ENCODE data around the gene CA9.

Gene CA9

DNA sequence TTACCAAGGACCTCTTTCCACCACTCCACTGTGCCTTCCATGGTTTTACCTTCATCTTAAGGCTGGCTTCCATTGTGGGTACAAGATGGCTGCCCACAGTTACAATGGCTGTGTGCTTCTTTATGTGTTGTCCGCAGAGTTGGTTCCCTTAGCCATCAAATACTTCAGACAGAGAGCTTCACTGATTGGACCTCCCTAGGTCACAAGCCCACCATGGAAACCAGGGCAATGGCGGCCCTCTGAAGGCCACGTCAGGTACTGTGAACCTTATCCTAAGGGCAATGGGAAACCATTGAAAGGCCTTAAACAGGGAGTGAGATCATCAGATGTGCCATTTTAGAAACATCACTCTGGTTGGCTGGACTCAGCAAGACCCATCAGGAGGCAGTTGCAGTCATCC lies 5.8 kb upstream of the CA9 start:
- no peaks in the 10 kb centered on the region for H3K27me3 ChIP-seq (ENCODE audit: low read length)
- H3K9ac ChIP-seq (ENCODE audit: low read length), result no peak overlapping the region
- peaks cover 27% of the 10 kb centered on the region for H3F3A ChIP-seq (ENCODE audit: insufficient read depth)
- H2AFZ ChIP-seq (ENCODE audit: low read depth, low read length, severe bottlenecking), result no peak overlapping the region
- 0 out of 2 replicates have a peak, but pooled peaks cover 8% of the 10 kb centered on the region for H3K79me2 ChIP-seq (ENCODE audit: insufficient read depth, low read length)
- H4K20me1 ChIP-seq (ENCODE audit: low read depth, low read length), result no peaks in the 10 kb centered on the region
- TF ChIP-seq, protein P1, sequence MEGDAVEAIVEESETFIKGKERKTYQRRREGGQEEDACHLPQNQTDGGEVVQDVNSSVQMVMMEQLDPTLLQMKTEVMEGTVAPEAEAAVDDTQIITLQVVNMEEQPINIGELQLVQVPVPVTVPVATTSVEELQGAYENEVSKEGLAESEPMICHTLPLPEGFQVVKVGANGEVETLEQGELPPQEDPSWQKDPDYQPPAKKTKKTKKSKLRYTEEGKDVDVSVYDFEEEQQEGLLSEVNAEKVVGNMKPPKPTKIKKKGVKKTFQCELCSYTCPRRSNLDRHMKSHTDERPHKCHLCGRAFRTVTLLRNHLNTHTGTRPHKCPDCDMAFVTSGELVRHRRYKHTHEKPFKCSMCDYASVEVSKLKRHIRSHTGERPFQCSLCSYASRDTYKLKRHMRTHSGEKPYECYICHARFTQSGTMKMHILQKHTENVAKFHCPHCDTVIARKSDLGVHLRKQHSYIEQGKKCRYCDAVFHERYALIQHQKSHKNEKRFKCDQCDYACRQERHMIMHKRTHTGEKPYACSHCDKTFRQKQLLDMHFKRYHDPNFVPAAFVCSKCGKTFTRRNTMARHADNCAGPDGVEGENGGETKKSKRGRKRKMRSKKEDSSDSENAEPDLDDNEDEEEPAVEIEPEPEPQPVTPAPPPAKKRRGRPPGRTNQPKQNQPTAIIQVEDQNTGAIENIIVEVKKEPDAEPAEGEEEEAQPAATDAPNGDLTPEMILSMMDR (IDR thresholded peaks at IDR 0.05; ENCODE audit: insufficient read depth, low read length, poor library complexity, severe bottlenecking), result no peak
- TF ChIP-seq EZH2phosphoT487 (conservative IDR thresholded peaks at IDR 0.05; ENCODE audit: low read length), result no peak
- no peaks in the 10 kb centered on the region for H3K9me2 ChIP-seq (replicated peaks; ENCODE audit: insufficient read depth, low read length)
- H3K36me3 ChIP-seq (ENCODE audit: low read length), result no peaks in the 10 kb centered on the region
- H3K9me3 ChIP-seq (ENCODE audit: insufficient read depth, low read length), result no peaks in the 10 kb centered on the region
- no peak overlapping the region for H3K4me2 ChIP-seq (ENCODE audit: low read depth, low read length, poor library complexity, severe bottlenecking)
- H3K27ac ChIP-seq (ENCODE audit: low read depth, low read length), result no peak overlapping the region
- H3K4me3 ChIP-seq (ENCODE audit: insufficient read depth, low read length, poor library complexity, severe bottlenecking), result no peak overlapping the region

DNA sequence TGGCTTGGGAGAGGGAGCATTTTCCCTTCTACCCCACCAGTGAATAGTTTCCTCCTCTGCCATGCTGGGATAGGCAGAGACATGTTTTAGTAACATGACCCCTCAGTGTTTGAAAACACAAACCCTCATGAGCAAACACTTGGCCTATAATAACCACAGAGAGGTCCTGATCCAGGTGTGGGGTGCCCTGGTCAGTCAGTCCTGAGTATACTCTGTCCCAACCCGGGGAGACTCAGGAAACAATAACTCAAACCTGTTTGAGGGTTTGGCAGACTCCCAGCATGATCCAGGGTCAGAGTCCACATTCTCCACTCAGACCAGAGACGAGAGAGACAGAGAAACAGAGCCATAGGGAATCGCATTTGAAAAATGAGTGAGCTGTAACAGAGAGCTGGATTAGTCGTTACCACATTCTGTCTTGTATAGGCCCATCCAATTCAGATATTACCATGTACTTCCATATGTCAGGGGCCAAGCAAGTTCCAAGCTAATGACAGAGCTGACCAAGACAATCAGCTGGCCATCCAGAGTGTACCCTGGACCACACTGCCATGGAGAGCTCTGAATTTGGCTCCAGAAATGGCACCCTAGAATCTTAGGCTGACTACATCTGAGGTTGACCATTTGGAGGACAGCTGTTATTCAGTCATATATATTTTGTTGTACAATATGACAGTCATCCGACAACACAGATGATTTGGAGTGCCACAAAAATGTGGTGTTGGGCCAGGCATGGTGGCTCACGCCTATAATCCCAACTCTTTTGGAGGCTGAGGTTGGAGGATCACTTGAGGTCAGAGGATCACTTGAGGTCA lies 4.2 kb upstream of the CA9 start:
- Histone ChIP-seq H3K4me3 (ENCODE audit: insufficient read depth, low read length, poor library complexity, severe bottlenecking) (no peak overlapping the region), H3K9ac (ENCODE audit: low read length) (no peak overlapping the region), H4K20me1 (ENCODE audit: low read depth, low read length) (no peaks in the 10 kb centered on the region), H3K4me2 (ENCODE audit: low read depth, low read length, poor library complexity, severe bottlenecking) (no peak overlapping the region), H3K9me3 (ENCODE audit: insufficient read depth, low read length) (no peaks in the 10 kb centered on the region), H2AFZ (ENCODE audit: low read depth, low read length, severe bottlenecking) (no peak overlapping the region), H3K27ac (ENCODE audit: low read depth, low read length) (no peak overlapping the region), H3K9me2 (replicated peaks; ENCODE audit: insufficient read depth, low read length) (no peaks in the 10 kb centered on the region), H3K36me3 (ENCODE audit: low read length) (no peaks in the 10 kb centered on the region), H3K79me2 (ENCODE audit: insufficient read depth, low read length) (no peaks in the 10 kb centered on the region), H3F3A (ENCODE audit: insufficient read depth) (peaks cover 13% of the 10 kb centered on the region), H3K27me3 (ENCODE audit: low read length) (no peaks in the 10 kb centered on the region)
- no peak for TF ChIP-seq EZH2phosphoT487 (conservative IDR thresholded peaks at IDR 0.05; ENCODE audit: low read length)
- TF ChIP-seq, protein P1 (IDR thresholded peaks at IDR 0.05; ENCODE audit: insufficient read depth, low read length, poor library complexity, severe bottlenecking), result no peak

DNA sequence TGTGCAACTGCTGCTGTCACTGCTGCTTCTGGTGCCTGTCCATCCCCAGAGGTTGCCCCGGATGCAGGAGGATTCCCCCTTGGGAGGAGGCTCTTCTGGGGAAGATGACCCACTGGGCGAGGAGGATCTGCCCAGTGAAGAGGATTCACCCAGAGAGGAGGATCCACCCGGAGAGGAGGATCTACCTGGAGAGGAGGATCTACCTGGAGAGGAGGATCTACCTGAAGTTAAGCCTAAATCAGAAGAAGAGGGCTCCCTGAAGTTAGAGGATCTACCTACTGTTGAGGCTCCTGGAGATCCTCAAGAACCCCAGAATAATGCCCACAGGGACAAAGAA lies 265 bp downstream of the CA9 start:
- H3K9ac ChIP-seq (ENCODE audit: low read length), result no peak overlapping the region
- H3K79me2 ChIP-seq (ENCODE audit: insufficient read depth, low read length), result no peaks in the 10 kb centered on the region
- no peak for TF ChIP-seq EZH2phosphoT487 (conservative IDR thresholded peaks at IDR 0.05; ENCODE audit: low read length)
- TF ChIP-seq, protein P1 (IDR thresholded peaks at IDR 0.05; ENCODE audit: insufficient read depth, low read length, poor library complexity, severe bottlenecking), result no peak
- H3K9me2 ChIP-seq (replicated peaks; ENCODE audit: insufficient read depth, low read length), result no peaks in the 10 kb centered on the region
- no peaks in the 10 kb centered on the region for H3K27me3 ChIP-seq (ENCODE audit: low read length)
- no peaks in the 10 kb centered on the region for H4K20me1 ChIP-seq (ENCODE audit: low read depth, low read length)
- H3K9me3 ChIP-seq (ENCODE audit: insufficient read depth, low read length), result no peaks in the 10 kb centered on the region
- H2AFZ ChIP-seq (ENCODE audit: low read depth, low read length, severe bottlenecking), result no peak overlapping the region
- no peak overlapping the region for H3K27ac ChIP-seq (ENCODE audit: low read depth, low read length)
- H3K36me3 ChIP-seq (ENCODE audit: low read length), result no peaks in the 10 kb centered on the region
- no peaks in the 10 kb centered on the region for H3F3A ChIP-seq (ENCODE audit: insufficient read depth)
- no peak overlapping the region for H3K4me2 ChIP-seq (ENCODE audit: low read depth, low read length, poor library complexity, severe bottlenecking)
- no peak overlapping the region for H3K4me3 ChIP-seq (ENCODE audit: insufficient read depth, low read length, poor library complexity, severe bottlenecking)

Measured in SU-DHL-6 (cell line).